Liver (tissue), 3 donors: ENCODE results near the gene ADARB1.

Experiments used
- GABPA ChIP-seq, 2 donors: IDR thresholded peaks in 1 of 2; conservative IDR thresholded peaks in 1 of 2; 2 replicates each; pipeline ENCODE4 v1.6.1; 2016; ENCODE audit warnings: antibody characterized with exemption in 2 of 2, mild to moderate bottlenecking in 1 of 2, moderate library complexity in 1 of 2
- TAF1 ChIP-seq: conservative IDR thresholded peaks from 2 replicates; pipeline ENCODE4 v1.6.1; 2016; ENCODE audit warnings: antibody characterized with exemption, mild to moderate bottlenecking
- TF ChIP-seq, protein P1 (sequence below): fragments of 150-350 bp; IDR thresholded peaks from 2 replicates; pipeline ENCODE4 v1.5.1; 2017; ENCODE audit warnings: improper control_type of control experiment, low read depth, low read length; ENCODE audit not compliant: missing input control
- TF ChIP-seq, protein P2 (sequence below): IDR thresholded peaks from 2 replicates; pipeline ENCODE4 v1.6.1; 2016; ENCODE audit warnings: antibody characterized with exemption, mild to moderate bottlenecking
- donor health status: healthy.
- donor health status: healthy.

DNA sequence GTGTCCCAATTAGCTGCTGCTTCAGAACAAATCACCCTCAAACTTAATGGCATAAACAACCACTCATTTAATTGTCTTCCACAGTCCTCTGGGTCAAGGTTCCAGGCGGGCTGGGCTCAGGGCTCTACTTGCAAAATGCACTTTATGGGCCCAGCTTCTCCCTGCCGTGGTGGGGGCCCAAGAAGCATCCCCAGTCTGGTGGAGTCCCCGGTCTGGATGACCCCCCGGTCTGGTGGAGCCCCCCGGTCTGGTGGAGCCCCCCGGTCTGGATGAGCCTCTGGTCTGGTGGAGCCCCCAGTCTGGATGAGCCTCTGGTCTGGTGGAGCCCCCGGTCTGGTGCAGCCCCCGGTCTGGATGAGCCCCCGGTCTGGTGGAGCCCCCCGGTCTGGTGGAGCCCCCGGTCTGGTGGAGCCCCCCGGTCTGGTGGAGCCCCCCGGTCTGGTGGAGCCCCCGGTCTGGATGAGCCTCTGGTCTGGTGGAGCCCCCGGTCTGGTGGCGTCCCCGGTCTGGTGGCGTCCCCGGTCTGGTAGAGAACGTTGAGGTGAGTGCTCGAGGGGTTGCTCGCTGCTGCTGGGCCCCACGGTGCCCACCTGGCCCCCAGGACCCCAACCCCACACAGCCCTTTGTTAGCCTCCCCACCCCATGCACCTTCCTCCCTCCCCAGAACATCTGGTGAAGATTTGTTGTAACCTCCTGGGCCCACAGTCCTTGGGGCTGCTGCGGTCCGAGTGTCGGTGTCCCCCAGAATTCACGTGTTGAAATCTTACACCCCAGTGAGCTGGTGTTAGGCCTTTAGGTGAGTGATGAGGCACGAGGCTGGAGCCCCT is 179.5 kb downstream of the ADARB1 start:
- TF ChIP-seq TAF1, result no peak
- TF ChIP-seq, protein P1, sequence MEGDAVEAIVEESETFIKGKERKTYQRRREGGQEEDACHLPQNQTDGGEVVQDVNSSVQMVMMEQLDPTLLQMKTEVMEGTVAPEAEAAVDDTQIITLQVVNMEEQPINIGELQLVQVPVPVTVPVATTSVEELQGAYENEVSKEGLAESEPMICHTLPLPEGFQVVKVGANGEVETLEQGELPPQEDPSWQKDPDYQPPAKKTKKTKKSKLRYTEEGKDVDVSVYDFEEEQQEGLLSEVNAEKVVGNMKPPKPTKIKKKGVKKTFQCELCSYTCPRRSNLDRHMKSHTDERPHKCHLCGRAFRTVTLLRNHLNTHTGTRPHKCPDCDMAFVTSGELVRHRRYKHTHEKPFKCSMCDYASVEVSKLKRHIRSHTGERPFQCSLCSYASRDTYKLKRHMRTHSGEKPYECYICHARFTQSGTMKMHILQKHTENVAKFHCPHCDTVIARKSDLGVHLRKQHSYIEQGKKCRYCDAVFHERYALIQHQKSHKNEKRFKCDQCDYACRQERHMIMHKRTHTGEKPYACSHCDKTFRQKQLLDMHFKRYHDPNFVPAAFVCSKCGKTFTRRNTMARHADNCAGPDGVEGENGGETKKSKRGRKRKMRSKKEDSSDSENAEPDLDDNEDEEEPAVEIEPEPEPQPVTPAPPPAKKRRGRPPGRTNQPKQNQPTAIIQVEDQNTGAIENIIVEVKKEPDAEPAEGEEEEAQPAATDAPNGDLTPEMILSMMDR, result no peak
- TF ChIP-seq, protein P2, sequence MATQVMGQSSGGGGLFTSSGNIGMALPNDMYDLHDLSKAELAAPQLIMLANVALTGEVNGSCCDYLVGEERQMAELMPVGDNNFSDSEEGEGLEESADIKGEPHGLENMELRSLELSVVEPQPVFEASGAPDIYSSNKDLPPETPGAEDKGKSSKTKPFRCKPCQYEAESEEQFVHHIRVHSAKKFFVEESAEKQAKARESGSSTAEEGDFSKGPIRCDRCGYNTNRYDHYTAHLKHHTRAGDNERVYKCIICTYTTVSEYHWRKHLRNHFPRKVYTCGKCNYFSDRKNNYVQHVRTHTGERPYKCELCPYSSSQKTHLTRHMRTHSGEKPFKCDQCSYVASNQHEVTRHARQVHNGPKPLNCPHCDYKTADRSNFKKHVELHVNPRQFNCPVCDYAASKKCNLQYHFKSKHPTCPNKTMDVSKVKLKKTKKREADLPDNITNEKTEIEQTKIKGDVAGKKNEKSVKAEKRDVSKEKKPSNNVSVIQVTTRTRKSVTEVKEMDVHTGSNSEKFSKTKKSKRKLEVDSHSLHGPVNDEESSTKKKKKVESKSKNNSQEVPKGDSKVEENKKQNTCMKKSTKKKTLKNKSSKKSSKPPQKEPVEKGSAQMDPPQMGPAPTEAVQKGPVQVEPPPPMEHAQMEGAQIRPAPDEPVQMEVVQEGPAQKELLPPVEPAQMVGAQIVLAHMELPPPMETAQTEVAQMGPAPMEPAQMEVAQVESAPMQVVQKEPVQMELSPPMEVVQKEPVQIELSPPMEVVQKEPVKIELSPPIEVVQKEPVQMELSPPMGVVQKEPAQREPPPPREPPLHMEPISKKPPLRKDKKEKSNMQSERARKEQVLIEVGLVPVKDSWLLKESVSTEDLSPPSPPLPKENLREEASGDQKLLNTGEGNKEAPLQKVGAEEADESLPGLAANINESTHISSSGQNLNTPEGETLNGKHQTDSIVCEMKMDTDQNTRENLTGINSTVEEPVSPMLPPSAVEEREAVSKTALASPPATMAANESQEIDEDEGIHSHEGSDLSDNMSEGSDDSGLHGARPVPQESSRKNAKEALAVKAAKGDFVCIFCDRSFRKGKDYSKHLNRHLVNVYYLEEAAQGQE, result no peak
- no peak for TF ChIP-seq GABPA (IDR thresholded peaks at IDR 0.05 in 1 of 2, conservative IDR thresholded peaks at IDR 0.05 in 1 of 2)
